Activated CD4-positive, alpha-beta T cell treated with anti-CD3 and anti-CD28 coated beads for 4 hours (primary cell): ENCODE measurements around the gene ZGRF1.
"Not testable (repeated sequence)": the region's sequence is repeated elsewhere in the genome, so short reads cannot be mapped to it uniquely, and the experiment has no call there.

Experiments
- DNase-seq, 2 donors: peaks; one replicate each; pipeline ENCODE4 v3.0.0-alpha.2; 2020

The ZGRF1 gene

DNA sequence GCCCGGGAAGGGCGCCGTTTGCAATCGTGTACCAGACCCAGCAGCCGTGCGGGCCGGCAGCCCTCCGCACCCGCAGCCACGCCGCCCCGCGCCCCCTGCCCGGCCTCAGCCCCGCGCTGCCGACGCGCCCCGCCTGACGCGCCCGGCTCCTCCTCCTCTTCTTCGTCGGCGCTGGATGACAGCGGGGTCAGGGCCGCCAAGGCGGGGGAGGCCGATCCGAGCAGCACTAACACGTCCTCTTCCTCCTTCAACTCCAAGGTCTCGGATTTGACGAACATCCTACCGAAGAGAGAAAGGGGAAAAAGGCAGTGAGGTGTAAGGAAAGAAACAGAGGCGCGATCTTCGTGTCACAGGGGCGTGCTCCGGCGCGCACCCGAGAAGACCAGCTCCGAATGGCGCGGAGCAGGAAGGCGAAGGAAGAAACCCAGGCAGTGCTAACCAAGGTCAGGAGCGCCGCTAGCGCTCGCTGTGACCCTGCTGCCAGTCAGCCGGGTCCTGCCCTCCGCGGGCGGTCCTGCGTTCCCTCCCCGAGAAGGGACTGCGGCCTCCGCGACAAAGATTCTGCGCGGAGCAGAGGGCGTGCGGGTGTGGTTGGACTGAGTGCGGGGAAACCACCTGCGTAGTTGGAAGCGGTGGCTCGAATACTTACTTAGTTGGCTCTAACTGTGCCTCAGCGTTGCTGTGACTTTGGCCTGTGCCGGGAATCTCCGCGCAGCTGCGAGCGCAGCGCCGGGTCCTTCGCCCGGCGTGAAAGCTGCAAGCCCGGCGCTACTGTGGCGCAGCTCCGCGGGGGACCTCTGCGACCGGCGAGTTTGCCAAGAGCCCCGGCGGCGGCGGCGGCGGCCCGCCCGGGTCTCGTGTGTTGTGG lies 121.3 kb downstream of the ZGRF1 start:
- no peak for DNase-seq

DNA sequence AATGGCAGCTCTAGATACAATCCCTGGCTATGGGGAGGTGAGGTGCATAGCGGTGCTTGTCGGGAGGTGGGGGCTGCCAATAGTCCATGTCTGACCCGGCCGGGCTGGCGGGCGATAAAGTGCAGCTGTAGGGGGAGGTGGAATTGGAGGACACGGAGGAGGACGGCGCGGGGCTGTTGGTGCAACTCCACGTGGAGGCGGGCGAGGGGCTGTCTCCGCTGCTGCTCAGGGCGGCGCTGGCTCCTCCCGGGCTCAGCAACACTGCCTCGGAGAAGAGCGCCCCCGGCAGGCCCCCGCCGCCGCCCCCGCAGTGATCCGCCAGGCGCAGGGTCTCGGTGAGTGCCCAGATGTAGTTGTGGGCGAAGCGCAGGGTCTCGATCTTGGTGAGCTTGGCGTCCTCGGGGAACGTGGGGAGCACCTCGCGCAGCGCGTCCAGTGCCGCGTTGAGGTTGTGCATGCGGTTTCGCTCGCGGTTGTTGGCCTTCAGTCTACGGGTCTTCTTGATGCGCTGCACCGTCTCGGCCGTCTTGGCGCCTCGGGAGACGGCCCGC lies 122.0 kb downstream of the ZGRF1 start:
- DNase-seq: no peak

DNA sequence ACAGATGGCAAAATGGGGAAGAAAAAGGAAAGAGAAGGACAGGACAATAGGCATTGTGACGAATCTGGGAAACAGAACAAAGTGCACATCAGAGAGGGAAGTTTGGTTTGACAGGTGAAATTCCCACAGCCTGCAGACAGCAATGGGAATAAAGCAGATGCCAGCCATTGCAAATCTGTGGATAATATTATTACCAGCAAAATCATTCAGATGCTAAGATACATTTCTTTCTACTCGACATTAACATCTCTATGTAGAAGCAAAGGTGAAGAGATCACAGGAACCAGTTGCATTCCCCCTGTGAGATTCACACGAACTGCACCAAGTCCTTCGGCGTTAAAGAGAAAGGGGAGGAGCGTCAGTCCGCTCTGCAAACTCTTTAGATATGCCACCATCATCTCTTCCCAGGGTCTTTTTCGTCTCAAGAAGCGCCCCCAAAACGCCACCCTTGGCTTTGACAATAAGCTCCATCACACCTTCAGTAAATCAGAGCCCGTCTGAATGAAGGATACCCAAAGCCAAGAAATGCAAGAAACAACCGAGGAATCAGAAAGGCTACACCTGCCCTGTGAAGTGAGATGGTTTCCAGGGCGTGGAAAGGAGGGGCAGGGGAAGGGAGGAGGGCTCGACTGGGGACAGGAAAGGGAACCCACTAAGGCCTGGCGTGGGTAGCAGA lies 122.6 kb downstream of the ZGRF1 start:
- DNase-seq: no peak

DNA sequence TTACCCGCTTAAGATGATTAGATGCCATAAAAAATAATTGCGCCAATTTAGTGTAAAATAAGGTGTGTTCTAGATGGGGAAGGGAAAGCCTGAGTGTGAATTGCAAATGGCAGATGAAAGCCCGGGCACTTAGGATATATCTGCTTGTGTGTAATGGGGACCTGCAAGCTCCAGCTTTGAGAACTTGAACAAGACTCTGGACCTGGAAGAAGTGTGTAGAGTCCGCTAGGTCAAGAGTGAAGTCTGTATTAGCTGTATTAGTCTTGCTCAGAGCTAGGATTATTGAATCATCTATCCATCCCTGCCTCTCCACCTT lies 124.9 kb downstream of the ZGRF1 start:
- DNase-seq: no peak

DNA sequence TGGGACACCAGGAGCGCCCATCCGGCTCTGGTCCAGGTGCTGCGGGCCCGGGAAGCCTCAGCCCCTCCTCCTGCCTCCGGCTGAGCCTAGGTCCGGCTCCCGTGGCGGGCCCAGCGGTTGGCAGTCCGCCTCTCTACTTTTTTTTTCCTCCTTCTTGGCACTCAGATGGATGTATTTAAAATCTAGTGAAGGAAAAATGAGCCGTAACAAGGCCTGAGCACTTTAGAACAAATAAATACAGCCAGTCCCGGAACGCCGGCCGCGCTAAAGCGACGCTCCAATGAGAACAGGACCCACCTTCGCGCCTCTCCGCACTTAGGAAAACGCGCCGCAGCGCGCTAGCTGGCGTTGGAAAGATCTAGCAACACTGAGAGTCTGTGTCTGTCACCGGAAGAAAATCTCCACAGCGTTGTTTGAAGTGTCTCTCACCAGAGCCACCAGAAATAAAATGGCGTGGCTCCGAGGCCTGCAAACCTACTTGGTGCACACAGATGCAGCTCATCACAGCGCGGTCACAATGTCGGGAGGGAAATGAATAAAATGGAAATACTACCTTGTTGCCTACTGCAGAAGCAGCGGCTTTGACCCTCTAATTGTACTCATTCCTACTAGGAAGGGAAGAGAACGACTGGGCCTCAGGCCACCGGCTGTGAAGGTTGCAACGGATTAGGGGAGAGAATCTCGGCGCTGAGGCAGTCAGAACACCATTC lies 125.5 kb downstream of the ZGRF1 start:
- no peak for DNase-seq

DNA sequence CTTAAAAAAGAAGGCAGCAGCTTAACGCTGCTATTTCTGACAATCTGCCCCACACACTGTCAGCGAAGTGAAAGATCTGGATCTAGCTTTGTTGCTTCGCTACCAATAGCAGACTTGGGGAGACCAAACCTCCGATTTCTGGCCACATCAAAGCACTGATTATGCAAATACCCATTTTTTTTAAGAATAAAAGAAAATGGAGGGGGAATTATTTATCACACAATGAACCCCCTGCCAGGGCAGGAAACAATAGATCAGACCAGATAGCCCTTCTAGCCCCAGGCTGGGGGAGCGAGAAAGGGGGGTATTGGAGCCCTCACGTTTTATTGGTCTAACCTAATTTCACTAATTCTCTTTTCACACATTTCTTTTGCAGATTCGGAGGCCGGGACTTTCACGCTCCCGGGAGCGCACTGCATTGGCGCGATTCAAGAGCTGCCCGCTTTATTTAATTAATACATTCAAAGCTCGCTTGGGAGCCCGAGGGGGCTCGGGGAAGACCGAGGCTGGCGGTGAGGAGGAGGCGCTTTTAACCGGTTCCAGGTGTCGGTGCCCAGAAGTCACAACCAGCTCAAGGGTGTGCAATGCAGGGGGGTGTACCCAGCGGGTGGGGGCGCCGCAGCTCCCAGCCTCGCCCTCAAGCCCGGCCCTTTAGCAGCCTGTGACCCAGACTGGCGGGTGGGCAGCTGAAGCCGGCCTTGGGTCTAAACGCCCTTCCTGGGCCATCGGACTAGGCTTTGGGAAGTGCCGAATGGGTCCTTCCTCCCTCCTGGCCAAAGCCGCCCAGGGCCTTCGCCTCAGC lies 126.2 kb downstream of the ZGRF1 start:
- DNase-seq: no peak

DNA sequence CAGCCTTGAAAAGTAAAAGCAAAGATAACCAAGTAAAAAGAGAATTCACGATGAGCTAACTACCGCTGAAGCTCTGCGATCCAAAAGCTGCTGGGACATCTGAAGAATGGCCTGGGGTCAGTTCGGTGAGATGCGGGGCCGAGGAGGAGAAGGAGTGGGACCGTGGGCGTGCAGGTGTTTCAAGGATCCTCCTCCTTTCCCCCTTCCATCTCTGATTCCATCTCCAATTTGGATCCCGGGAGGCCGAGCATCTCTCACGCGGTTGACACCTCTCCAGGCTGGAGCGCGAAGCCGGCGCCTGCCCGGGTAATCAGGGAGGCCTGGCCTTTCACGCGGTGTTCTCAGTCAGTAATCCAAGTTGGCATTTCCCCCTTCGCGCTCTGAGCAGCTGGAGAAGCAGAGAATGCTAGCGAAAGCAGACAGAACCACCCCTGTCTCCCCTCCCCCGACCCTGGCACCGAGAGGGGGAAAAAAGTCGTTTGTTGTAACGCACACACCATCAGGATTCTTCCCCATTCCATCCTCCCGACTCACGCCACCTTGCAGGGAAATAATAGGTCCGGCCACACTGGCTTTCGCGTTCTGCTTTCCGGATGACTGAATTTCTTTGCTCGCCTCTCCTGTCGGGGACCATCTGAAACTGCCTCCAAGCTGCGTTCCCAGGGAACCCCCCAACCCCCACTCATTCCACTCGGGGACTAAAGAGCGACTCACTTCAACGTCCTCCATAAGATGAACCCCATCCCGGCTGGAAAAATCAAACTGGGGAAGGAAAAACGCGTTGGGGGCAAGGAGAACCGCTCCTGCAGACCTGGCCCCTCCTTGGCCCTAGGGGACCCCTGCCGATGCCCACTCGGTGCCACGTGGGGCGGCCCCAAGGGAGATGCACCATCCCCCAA lies 127.2 kb downstream of the ZGRF1 start:
- no peak for DNase-seq

DNA sequence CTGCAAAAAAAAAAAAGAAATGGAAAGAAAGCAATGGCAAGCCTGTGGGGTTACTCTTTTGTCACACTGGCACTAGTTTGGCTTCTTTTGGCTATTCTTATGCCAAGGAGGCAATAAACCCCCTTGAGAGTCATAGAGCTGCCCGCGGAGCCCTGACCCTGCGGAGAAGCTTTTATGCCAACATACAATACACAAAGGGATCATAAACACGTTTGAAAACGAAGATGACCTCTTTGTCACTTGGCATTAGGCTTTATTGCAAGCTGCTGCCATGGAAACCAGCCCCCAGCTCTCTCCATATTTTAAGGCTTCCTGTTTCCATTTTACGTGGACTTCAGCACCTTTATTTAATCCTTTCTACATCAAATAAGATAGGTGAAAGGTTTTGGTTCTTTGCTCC lies 128.4 kb downstream of the ZGRF1 start:
- no peak for DNase-seq

DNA sequence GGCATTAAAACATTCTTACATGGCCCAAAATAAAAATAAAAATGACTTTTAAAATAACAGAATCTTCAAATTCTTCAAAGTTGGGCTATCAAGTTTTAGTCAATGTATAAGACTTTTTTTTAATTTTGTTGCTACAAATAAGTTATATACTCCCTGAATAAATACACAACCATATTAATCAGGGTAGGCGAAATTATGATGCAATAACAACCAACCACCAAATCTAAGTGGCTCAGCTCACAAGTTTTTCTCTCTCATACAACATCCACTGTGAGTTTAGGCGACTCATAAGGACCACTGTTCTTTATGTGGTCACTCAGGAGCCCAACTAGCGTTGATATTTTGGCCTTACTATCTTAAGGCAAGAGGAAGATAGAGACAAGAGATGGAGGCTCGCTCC lies 131.9 kb downstream of the ZGRF1 start:
- no peak for DNase-seq

DNA sequence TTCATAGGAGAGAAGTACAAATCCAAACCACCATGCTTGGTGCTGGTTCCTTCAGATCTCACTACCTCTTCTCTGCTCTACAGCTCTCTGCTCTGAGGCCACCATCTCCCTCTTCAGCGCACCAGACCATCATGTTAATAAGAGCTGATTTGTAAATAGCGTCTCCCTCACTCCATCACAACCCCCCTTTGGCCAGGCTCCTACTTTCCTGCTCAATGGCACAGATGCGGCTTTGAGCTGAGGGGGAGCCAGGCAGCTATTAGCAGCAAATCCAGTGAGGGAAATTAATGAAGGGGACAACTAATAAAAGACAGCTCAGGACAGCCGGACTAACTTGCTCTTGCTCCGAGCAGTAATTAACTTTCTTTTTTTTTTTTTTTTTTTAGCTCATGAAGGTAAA lies 133.8 kb downstream of the ZGRF1 start:
- DNase-seq: no peak

DNA sequence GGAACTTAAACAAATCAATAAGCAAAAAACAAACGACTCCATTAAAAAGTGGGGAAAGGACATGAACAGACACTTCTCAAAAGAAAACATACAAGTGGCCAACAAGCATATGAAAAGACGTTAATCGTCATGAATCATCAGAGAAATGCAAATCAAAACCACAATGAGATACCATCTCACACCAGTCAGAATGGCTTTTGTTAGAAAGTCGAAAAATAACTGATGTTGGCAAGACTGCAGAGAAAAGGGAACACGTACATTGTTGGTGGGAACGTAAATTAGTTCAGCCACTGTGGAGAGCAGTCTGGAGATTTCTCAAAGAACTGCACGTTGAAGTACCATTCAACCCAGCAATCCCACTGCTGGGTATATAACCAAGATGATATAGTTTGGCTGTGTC lies 144.4 kb downstream of the ZGRF1 start:
- no peak for DNase-seq

DNA sequence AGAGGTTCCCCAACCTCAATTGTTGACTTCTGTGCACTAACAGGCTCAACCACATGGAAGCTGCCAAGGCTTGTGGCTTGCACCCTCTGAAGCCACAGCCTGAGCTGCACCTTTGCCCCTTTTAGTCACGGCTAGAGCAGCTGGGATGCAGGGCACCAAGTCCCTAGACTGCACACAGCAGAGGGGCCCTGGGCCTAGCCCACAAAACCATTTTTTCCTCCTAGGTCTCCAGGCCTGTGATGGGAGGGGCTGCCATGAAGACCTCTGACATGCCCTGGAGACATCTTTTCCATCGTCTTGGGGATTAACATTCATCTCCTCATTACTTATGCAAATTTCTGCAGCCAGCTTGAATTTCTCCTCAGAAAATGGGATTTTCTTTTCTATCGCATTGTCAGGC lies 145.9 kb downstream of the ZGRF1 start:
- DNase-seq: not testable (repeated sequence)
